ENCODE data around the gene MEIOB.
"Not testable (repeated sequence)": the region's sequence is repeated elsewhere in the genome, so short reads cannot be mapped to it uniquely, and the experiment has no call there.

MEIOB gene

DNA sequence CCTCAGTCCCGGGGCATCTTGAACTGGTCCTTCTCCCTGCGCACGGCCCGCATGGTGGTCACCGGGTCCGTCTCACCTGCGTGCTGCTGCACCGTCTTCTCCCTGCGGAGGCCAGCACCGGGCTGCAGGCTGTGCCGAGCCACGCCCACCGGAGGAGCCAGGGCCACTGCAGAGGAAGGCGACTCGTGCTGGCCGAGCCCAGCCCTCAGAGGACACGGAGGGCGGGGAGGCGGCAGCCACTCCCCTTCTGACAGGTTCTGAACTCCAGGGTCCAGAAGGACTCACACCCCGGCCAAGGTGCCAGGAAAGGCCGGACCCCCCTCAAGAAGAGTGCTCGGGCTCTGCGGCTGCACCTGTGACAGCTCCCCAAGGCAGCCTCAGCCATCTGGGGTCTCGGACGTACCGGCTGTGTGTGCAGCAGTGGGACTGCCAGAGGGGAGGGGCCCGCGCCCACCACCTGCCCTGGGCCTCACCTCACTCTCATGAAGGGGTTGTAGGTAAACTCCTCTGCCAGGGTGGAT is 62.6 kb downstream of the MEIOB start:
- DNase-seq (ENCODE audit: low read depth) = no peak
- no peak for TF ChIP-seq CTCF (conservative IDR thresholded peaks at IDR 0.05; ENCODE audit: low read length)
- no peak overlapping the region for H3K4me3 ChIP-seq (ENCODE audit: low read length)

DNA sequence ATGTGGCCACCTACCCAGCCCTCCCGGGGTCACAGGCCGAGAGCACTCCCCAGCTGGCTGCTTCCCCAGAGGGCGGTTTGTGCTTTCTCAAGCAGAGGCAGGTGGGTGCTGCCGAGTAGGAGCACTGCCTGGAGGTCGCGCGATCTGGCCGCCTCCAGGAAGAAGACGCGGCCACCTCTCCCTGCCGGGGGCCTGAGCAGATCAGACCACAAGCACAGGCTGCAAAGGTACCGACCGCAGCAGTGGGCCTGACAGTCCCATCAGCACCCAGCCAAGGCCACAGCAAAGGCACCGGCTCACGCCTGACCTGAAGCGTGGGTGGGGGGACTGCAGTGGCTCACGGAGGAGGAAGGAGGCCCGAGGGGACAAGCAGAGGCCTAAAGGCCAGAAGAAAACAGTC is 63.3 kb downstream of the MEIOB start:
- TF ChIP-seq CTCF (conservative IDR thresholded peaks at IDR 0.05; ENCODE audit: low read length) = no peak
- no peak for DNase-seq (ENCODE audit: low read depth)
- no peak overlapping the region for H3K4me3 ChIP-seq (ENCODE audit: low read length)

DNA sequence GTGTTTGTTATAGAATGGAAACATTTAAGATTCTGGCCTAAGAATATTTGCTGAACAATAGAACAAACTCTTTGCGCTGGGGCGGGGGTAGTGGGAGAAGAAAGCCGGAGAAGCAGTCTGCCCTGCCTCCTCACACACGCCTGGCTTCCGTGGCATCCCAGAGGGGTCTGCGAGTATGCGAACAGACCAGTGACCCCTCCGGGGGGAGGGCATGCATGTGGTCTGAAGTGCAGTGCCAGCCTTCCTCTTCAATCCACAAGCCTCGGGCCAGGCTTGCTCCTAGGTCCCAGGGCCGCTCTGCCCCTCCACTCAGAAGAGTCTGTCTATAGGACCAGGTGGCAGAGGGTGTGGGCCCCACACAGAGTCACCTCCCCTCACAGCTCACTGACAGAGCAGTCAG is 64.3 kb downstream of the MEIOB start:
- TF ChIP-seq CTCF (conservative IDR thresholded peaks at IDR 0.05; ENCODE audit: low read length) = no peak
- H3K4me3 ChIP-seq (ENCODE audit: low read length) = no peak overlapping the region
- no peak for DNase-seq (ENCODE audit: low read depth)

- H3K4me3 ChIP-seq (ENCODE audit: low read length) = no peak overlapping the region
- peak; percentile 73 for DNase-seq (ENCODE audit: low read depth)
- TF ChIP-seq CTCF (conservative IDR thresholded peaks at IDR 0.05; ENCODE audit: low read length) = no peak
Observed at GRCh38 chr16:1800701-1801100, 71.3 kb downstream of the MEIOB start.

DNA sequence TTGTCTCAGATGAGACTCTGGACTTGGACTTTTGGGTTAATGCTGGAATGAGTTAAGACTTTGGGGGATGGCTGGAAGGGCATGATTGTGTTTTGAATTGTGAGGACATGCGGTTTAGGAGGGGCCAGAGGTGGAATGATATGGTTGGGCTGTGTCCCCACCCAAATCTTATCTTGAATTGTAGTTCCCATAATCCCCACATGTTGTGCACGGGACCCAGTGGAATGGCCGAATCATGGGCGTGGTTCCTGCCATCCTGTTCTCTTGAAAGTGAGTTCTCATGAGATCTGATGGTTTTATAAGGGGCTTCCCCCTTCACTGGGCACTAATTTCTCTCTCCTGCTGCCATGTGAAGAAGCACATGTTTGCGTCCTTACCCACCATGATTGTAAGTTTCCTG is 72.7 kb downstream of the MEIOB start:
- H3K4me3 ChIP-seq (ENCODE audit: low read length) = not testable (repeated sequence)

GRCh38 chr16:1794908-1795666 is 76.9 kb downstream of the MEIOB start:
- no peak overlapping the region for H3K4me3 ChIP-seq (ENCODE audit: low read length)
- TF ChIP-seq CTCF (conservative IDR thresholded peaks at IDR 0.05; ENCODE audit: low read length) = no peak
- DNase-seq (ENCODE audit: low read depth) = no peak

More for the DNA sequence above, 72.7 kb downstream of the MEIOB start:
- DNase-seq (ENCODE audit: low read depth) = not testable (repeated sequence)

DNA sequence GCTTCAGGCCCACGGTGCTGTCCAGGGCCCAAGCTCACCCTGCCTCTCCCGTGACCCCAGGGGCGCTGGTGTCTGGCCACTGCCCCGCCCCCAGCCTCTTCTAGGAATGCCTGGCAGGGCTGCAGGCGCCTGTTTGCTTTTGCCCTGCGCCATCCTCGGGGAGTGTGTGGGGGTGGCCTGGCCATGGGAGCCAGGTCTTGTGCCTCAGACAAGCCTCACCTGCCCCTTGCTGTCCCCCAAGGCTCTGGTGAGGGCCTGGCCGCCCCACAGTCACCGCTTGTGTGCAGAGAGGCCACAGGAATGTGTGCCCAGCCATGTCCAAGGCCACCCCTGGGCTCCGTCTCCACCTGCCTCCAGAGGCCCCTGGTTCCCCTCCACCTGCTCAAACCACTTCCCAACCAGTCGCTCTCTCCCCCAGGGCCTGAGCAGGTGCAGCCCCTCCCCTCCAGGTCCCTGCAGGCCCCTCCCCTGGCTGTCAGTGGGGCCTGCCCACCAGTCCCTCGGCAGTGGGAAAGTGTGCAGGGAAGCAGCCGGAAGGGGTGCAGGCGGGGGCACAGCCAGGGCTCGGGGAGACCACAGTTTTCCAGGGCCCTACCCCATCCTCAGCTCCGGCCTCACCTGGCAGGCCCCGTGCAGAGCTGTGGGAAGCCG is 77.6 kb downstream of the MEIOB start:
- H3K4me3 ChIP-seq (ENCODE audit: low read length) = no peak overlapping the region
- no peak for TF ChIP-seq CTCF (conservative IDR thresholded peaks at IDR 0.05; ENCODE audit: low read length)
- no peak for DNase-seq (ENCODE audit: low read depth)

All from AG10803 (cell line).